Esophagus muscularis mucosa (tissue), 4 donors: Measurements from ENCODE around the gene CCDC187. TPM values are rescaled to one million over a fixed set of nuclear protein-coding genes. Genes with fewer than 3 reads are reported as not detected.

Source experiments
- DNase-seq: peaks from one replicate; pipeline ENCODE4 v3.0.0-alpha.2; 2017; ENCODE audit errors: extremely low spot score
- H3K27ac ChIP-seq, 4 donors: fragments of 200-600 bp; sonication (generic); replicated peaks in 1 of 4; 1 replicate in 3 of 4; 2 replicates in 1 of 4; pipeline ENCODE4 v1.5.1; 2016 to 2019; ENCODE audit warnings: mild to moderate bottlenecking in 1 of 4
- H3K27me3 ChIP-seq, 4 donors: fragments of 200-600 bp; sonication (generic); one replicate each; pipeline versions ENCODE4 v1.5.1 to v1.6.0; 2016 to 2019
- H3K36me3 ChIP-seq, 4 donors: fragments of 200-600 bp; sonication (generic); one replicate each; pipeline ENCODE4 v1.5.1; 2016 to 2019
- H3K4me1 ChIP-seq, 4 donors: fragments of 200-600 bp; sonication (generic); one replicate each; pipeline ENCODE4 v1.5.1; 2016 to 2019
- H3K4me3 ChIP-seq, 4 donors: fragments of 200-600 bp; sonication (generic); 1 replicate in 2 of 4; 2 replicates in 2 of 4; pipeline ENCODE4 v1.5.1; 2016 to 2019; ENCODE audit warnings: mild to moderate bottlenecking in 4 of 4, moderate library complexity in 1 of 4
- H3K9me3 ChIP-seq, 4 donors: fragments of 200-600 bp; sonication (generic); 1 replicate in 3 of 4; 2 replicates in 1 of 4; pipeline ENCODE4 v1.5.1; 2016 to 2019
- CTCF ChIP-seq, 3 experiments: fragments of 200-600 bp in 2 of 3; fragments of 450-650 bp in 1 of 3; sonication (generic) in 2 of 3; IDR thresholded peaks; one replicate each; pipeline ENCODE4 v1.5.1; 2017 to 2019; ENCODE audit warnings: antibody characterized with exemption in 3 of 3, mild to moderate bottlenecking in 2 of 3, moderate library complexity in 1 of 3
- EP300 ChIP-seq: sonication (generic); formaldehyde crosslinking; IDR thresholded peaks from one replicate; pipeline ENCODE4 v1.6.1; 2017; ENCODE audit warnings: antibody characterized with exemption
- POLR2A ChIP-seq: fragments of 450-650 bp; IDR thresholded peaks from one replicate; pipeline ENCODE4 v1.6.1; 2017; ENCODE audit warnings: antibody characterized with exemption, moderate library complexity, mild to moderate bottlenecking, low read depth
- POLR2AphosphoS5 ChIP-seq, 2 donors: sonication (generic); formaldehyde crosslinking; IDR thresholded peaks; one replicate each; pipeline ENCODE4 v1.6.1; 2017; ENCODE audit warnings: antibody characterized with exemption in 2 of 2
- WGBS: methylation state at CpG from one replicate; pipeline ENCODE4 v1.1.5; 2018; 5-methylcytosine and 5-hydroxymethylcytosine counted together
- intact Hi-C: fragments of 100-400 bp; cut with DNase I; formaldehyde crosslinking; loops from one replicate; pipeline ENCODE4 v1.15.1; 2023
- total RNA-seq, 4 donors: library from RNA; depleted of rRNA; stranded (reverse); fragments of >200 nt; gene quantifications; one replicate each; pipeline versions ENCODE4 v1.1.0 to v1.2.1, GENCODE V29; 2016

CCDC187 gene
- total RNA-seq, 4 donors from 2014 or later: not detected

- Histone ChIP-seq H3K36me3 (no peaks in the 10 kb centered on the region), H3K27me3 (peaks cover 0 to 50% (median 0%) of the 10 kb centered on the region in 4 donors), H3K4me1 (peaks cover 0 to under 1% (median 0%) of the 10 kb centered on the region in 4 donors), H3K4me3 (no peak overlapping the region), H3K9me3 (no peaks in the 10 kb centered on the region), H3K27ac (no peak overlapping the region)
- TF ChIP-seq POLR2A (no peak), POLR2AphosphoS5 (IDR thresholded peaks at IDR 0.05) (no peak), CTCF (IDR thresholded peaks at IDR 0.05) (no peak), EP300 (no peak)
- intact Hi-C loops: no loop called here
- 76% methylated on average over 14 of the region's 14 CpGs for WGBS
- DNase-seq: no peak
These were observed 30.5 kb downstream of the CCDC187 start for GRCh38 chr9:136273244-136273865.

- H3K36me3 ChIP-seq: no peaks in the 10 kb centered on the region
- H3K4me3 ChIP-seq: no peak overlapping the region
- H3K27ac ChIP-seq: no peak overlapping the region
- intact Hi-C loops: no loop called here
- DNase-seq: no peak
- H3K4me1 ChIP-seq: peaks cover 5 to 17% (median 14%) of the 10 kb centered on the region in 4 donors
- no peaks in the 10 kb centered on the region for H3K9me3 ChIP-seq
- no peak for TF ChIP-seq POLR2A
- no peak for TF ChIP-seq POLR2AphosphoS5 (IDR thresholded peaks at IDR 0.05)
- TF ChIP-seq CTCF (IDR thresholded peaks at IDR 0.05): no peak
- TF ChIP-seq EP300: no peak
- 83% methylated on average over 13 of the region's 13 CpGs for WGBS
- H3K27me3 ChIP-seq: peaks cover 0 to 19% (median 0%) of the 10 kb centered on the region in 4 donors
These were observed 33.7 kb downstream of the CCDC187 start for GRCh38 chr9:136270173-136270705.

DNA sequence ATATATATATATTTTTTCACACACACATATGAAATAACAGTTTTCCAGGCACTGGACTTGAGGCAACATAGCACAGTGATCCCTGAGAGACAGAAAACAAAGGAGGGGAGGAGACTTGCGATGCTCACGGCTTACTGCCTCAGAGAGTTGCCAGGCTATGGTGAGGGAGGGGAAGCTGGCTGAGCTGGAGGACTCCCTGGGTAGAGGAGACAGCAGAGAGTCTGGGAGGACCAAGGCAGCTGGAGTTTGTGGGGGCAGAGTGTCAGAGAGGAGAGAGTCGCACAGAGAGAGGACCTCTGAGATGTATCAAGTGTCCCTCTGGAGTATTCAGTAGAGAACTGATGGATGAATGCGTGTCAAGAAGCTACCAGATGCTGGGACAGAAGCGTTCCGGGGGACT lies 35.2 kb downstream of the CCDC187 start:
- H3K4me3 ChIP-seq: no peak overlapping the region
- H3K36me3 ChIP-seq: no peaks in the 10 kb centered on the region
- H3K27me3 ChIP-seq: peaks cover 0 to 6% (median 0%) of the 10 kb centered on the region in 4 donors
- intact Hi-C loops: no loop called here
- H3K4me1 ChIP-seq: peaks cover 5 to 17% (median 14%) of the 10 kb centered on the region in 4 donors
- 67% methylated on average over 5 of the region's 6 CpGs for WGBS
- TF ChIP-seq EP300 (no peak), POLR2A (no peak), POLR2AphosphoS5 (IDR thresholded peaks at IDR 0.05) (no peak), CTCF (IDR thresholded peaks at IDR 0.05) (no peak)
- H3K9me3 ChIP-seq: no peaks in the 10 kb centered on the region
- no peak for DNase-seq
- H3K27ac ChIP-seq: no peak overlapping the region

DNA sequence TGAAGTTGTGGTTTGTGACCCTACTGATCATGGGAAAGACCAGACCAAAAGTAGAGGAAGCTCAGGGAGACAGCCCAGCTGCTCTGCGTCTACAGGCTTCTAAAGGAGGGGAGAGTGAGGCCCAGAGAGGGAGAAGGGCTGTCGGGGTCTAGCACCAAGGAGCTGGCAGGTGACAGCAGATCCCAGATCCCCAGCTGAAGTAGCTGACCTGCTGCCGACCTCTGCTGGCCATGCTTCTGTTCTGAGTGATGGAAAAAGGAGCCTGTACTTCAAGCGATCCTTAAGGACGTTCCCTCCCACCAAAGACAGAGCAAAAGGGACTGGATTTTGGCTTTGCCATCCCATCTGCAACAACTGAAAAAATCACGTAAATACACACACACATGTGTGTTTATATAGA lies 35.6 kb downstream of the CCDC187 start:
- H3K9me3 ChIP-seq: no peaks in the 10 kb centered on the region
- H3K4me1 ChIP-seq: peaks cover 5 to 17% (median 14%) of the 10 kb centered on the region in 4 donors
- intact Hi-C loops: no loop called here
- H3K36me3 ChIP-seq: no peaks in the 10 kb centered on the region
- no peak overlapping the region for H3K4me3 ChIP-seq
- peaks cover 0 to 6% (median 0%) of the 10 kb centered on the region in 4 donors for H3K27me3 ChIP-seq
- H3K27ac ChIP-seq: no peak overlapping the region
- WGBS: 50% methylated on average over 6 of the region's 6 CpGs
- no peak for DNase-seq
- no peak for TF ChIP-seq POLR2AphosphoS5 (IDR thresholded peaks at IDR 0.05)
- TF ChIP-seq POLR2A: no peak
- TF ChIP-seq EP300: no peak
- TF ChIP-seq CTCF (IDR thresholded peaks at IDR 0.05): no peak
